Astrocyte (in vitro differentiated cells and primary cell): Measurements from ENCODE around the gene AKAP12. TPM values are rescaled to one million over a fixed set of nuclear protein-coding genes. Genes with fewer than 3 reads are reported as not detected.

ENCODE experiments used
- DNase-seq: peaks from one replicate; pipeline ENCODE4 v3.0.0-alpha.2; 2010; ENCODE audit warnings: low read depth
- FAIRE-seq: peaks from 2 replicates; lab custom pipeline; 2011; peaks lifted over from hg19 to GRCh38; lab: Jason Lieb, UNC
- H2AFZ ChIP-seq: 2 replicates; pipeline ENCODE4 v1.6.0; 2012; ENCODE audit warnings: low read depth, low read length, inconsistent platforms
- H3K27ac ChIP-seq: 2 replicates; pipeline ENCODE4 v1.5.1; 2011; ENCODE audit warnings: low read depth, low read length, inconsistent platforms
- H3K27me3 ChIP-seq: 2 replicates; pipeline ENCODE4 v1.6.0; 2011; ENCODE audit warnings: low read length, inconsistent platforms; ENCODE audit not compliant: insufficient read depth
- H3K36me3 ChIP-seq: 2 replicates; pipeline ENCODE4 v1.5.1; 2011; ENCODE audit warnings: low read length, inconsistent platforms; ENCODE audit not compliant: insufficient read depth
- H3K4me1 ChIP-seq: 2 replicates; pipeline ENCODE4 v1.5.1; 2011; ENCODE audit warnings: low read length, inconsistent platforms; ENCODE audit not compliant: insufficient read depth
- H3K4me2 ChIP-seq: 2 replicates; pipeline ENCODE4 v1.6.0; 2012; ENCODE audit warnings: low read length, inconsistent platforms
- H3K4me3 ChIP-seq: 2 replicates; pipeline ENCODE4 v1.5.1; 2011; ENCODE audit warnings: low read depth, mild to moderate bottlenecking, low read length, inconsistent platforms; ENCODE audit not compliant: insufficient read depth
- H3K79me2 ChIP-seq: 2 replicates; pipeline ENCODE4 v1.6.0; 2012; ENCODE audit warnings: mild to moderate bottlenecking, low read length, inconsistent platforms; ENCODE audit not compliant: insufficient read depth
- H3K9ac ChIP-seq: 2 replicates; pipeline ENCODE4 v1.6.0; 2012; ENCODE audit warnings: mild to moderate bottlenecking, low read length, inconsistent platforms
- H3K9me3 ChIP-seq: 2 replicates; pipeline ENCODE4 v1.5.1; 2012; ENCODE audit warnings: low read depth, mild to moderate bottlenecking, low read length, inconsistent platforms; ENCODE audit not compliant: insufficient read depth
- H4K20me1 ChIP-seq: 2 replicates; pipeline ENCODE4 v1.6.0; 2012; ENCODE audit warnings: low read length, inconsistent platforms; ENCODE audit not compliant: insufficient read depth
- H3K27ac Mint-ChIP-seq: one replicate; pipeline ENCODE4 v1.8.0; 2021; ENCODE audit warnings: mild to moderate bottlenecking, mixed read lengths; ENCODE audit not compliant: unreplicated experiment
- H3K27me3 Mint-ChIP-seq: one replicate; pipeline ENCODE4 v1.8.0; 2021; ENCODE audit warnings: low read depth, mixed read lengths; ENCODE audit not compliant: unreplicated experiment
- H3K36me3 Mint-ChIP-seq: one replicate; pipeline ENCODE4 v1.8.0; 2021; ENCODE audit warnings: low read depth, mixed read lengths; ENCODE audit not compliant: unreplicated experiment
- H3K4me1 Mint-ChIP-seq: one replicate; pipeline ENCODE4 v1.8.0; 2021; ENCODE audit warnings: low read depth, mixed read lengths; ENCODE audit not compliant: unreplicated experiment
- H3K4me3 Mint-ChIP-seq: one replicate; pipeline ENCODE4 v1.8.0; 2021; ENCODE audit warnings: mild to moderate bottlenecking, moderate library complexity, mixed read lengths; ENCODE audit not compliant: unreplicated experiment
- H3K9me3 Mint-ChIP-seq: one replicate; pipeline ENCODE4 v1.8.0; 2021; ENCODE audit warnings: mild to moderate bottlenecking, mixed read lengths; ENCODE audit not compliant: unreplicated experiment
- CTCF ChIP-seq: IDR thresholded peaks from 2 replicates; pipeline ENCODE4 v1.5.1; 2011; ENCODE audit warnings: low read depth, mild to moderate bottlenecking, inconsistent platforms, low read length, moderate library complexity; ENCODE audit not compliant: insufficient read depth
- EZH2 ChIP-seq: IDR thresholded peaks from 2 replicates; pipeline ENCODE4 v1.6.1; 2012; ENCODE audit warnings: mild to moderate bottlenecking, low read length, inconsistent platforms; ENCODE audit not compliant: insufficient read depth
- total RNA-seq: library from RNA; stranded (reverse); gene quantifications from 2 replicates; pipeline ENCODE4 v1.2.1, GENCODE V29; 2021

Gene AKAP12
- total RNA-seq, 1 donor from 2014 or later: 115 TPM

DNA sequence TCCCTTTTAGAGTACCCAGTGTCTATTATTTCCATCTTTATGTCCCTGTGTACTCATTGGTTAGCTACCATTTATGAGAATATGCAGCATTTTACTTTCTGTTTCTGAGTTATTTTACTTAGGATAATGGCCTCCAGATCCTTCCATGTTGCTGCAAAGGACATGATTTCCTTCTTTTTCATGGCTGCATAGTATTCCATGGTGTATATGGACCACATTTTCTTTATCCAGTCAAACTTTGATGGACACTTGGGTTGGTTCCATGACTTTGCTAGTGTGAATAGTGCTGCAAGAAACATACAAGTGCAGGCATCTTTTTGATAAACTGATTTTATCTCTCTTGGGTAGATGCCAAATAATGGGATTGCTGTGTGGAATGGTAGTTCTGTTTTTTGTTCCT, 96.2 kb downstream of the AKAP12 start:
- Mint-ChIP-seq H3K4me1 (no peaks in the 10 kb centered on the region), H3K9me3 (no peaks in the 10 kb centered on the region), H3K36me3 (peaks cover 2% of the 10 kb centered on the region), H3K27me3 (no peaks in the 10 kb centered on the region), H3K4me3 (no peak overlapping the region), H3K27ac (no peak overlapping the region)
- no peak for DNase-seq
- H4K20me1 ChIP-seq: peaks cover 45% of the 10 kb centered on the region
- peaks cover 95% of the 10 kb centered on the region for H3K79me2 ChIP-seq
- no peak for FAIRE-seq
- no peak overlapping the region for H3K4me3 ChIP-seq
- H2AFZ ChIP-seq: no peak overlapping the region
- H3K36me3 ChIP-seq: peaks cover 22% of the 10 kb centered on the region
- H3K9ac ChIP-seq: no peak overlapping the region
- H3K4me2 ChIP-seq: no peak overlapping the region
- H3K27me3 ChIP-seq: no peaks in the 10 kb centered on the region
- no peaks in the 10 kb centered on the region for H3K9me3 ChIP-seq
- no peak overlapping the region for H3K27ac ChIP-seq
- H3K4me1 ChIP-seq: no peaks in the 10 kb centered on the region
- no peak for TF ChIP-seq EZH2
- TF ChIP-seq CTCF: no peak

GRCh38 chr6:151338651-151339200, 99.0 kb downstream of the AKAP12 start:
- H3K36me3 ChIP-seq: peaks cover 19% of the 10 kb centered on the region
- no peak overlapping the region for H3K27ac ChIP-seq
- no peak overlapping the region for H3K27ac Mint-ChIP-seq
- TF ChIP-seq CTCF: no peak
- TF ChIP-seq EZH2: no peak
- H3K9me3 ChIP-seq: no peaks in the 10 kb centered on the region
- no peaks in the 10 kb centered on the region for H3K27me3 Mint-ChIP-seq
- peak overlapping the region; percentile 37 for H3K4me2 ChIP-seq
- no peak overlapping the region for H3K4me3 Mint-ChIP-seq
- no peak for FAIRE-seq
- no peaks in the 10 kb centered on the region for H3K4me1 Mint-ChIP-seq
- peak overlapping the region; percentile 5 for H3K9ac ChIP-seq
- DNase-seq: peak; percentile 67
- H3K4me3 ChIP-seq: no peak overlapping the region
- H3K36me3 Mint-ChIP-seq: no peaks in the 10 kb centered on the region
- H4K20me1 ChIP-seq: peaks cover 62% of the 10 kb centered on the region
- H2AFZ ChIP-seq: no peak overlapping the region
- peaks cover 1% of the 10 kb centered on the region for H3K9me3 Mint-ChIP-seq
- H3K27me3 ChIP-seq: no peaks in the 10 kb centered on the region
- peaks cover 97% of the 10 kb centered on the region for H3K79me2 ChIP-seq
- H3K4me1 ChIP-seq: no peaks in the 10 kb centered on the region

DNA sequence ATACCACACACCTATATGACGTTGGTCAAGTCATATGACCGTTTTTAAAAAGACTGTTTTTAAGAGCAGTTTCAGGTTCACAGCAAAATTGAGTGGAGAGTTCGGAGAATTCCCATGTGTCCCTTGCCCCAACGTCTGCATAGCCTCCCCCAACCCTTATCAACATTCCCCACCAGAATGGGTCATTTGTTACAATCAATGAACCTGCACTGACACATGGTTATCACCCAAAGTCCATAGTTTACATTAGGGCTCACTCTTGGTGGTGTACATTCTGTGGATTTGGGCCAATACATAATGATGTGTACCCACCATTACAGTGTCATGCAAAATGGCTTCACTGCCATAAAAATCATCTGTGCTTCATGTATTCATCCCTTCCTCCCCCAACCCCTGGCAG, 99.6 kb downstream of the AKAP12 start:
- Histone ChIP-seq H2AFZ (no peak overlapping the region), H3K9ac (no peak overlapping the region), H4K20me1 (peaks cover 64% of the 10 kb centered on the region), H3K4me3 (no peak overlapping the region), H3K4me1 (no peaks in the 10 kb centered on the region), H3K27me3 (no peaks in the 10 kb centered on the region), H3K9me3 (no peaks in the 10 kb centered on the region), H3K27ac (no peak overlapping the region), H3K79me2 (peaks cover 98% of the 10 kb centered on the region), H3K4me2 (no peak overlapping the region), H3K36me3 (peaks cover 23% of the 10 kb centered on the region)
- no peaks in the 10 kb centered on the region for H3K4me1 Mint-ChIP-seq
- no peaks in the 10 kb centered on the region for H3K27me3 Mint-ChIP-seq
- TF ChIP-seq CTCF (no peak), EZH2 (no peak)
- H3K36me3 Mint-ChIP-seq: no peaks in the 10 kb centered on the region
- DNase-seq: no peak
- H3K9me3 Mint-ChIP-seq: peaks cover 1% of the 10 kb centered on the region
- no peak overlapping the region for H3K27ac Mint-ChIP-seq
- no peak for FAIRE-seq
- H3K4me3 Mint-ChIP-seq: no peak overlapping the region
